ENCODE measurements around the gene SELPLG.
A peak's percentile ranks its signal among the peaks of the same experiment; 100 is the strongest.

- TF ChIP-seq CTCF (IDR thresholded peaks at IDR 0.05) (no peak), POLR2AphosphoS5 (IDR thresholded peaks at IDR 0.05) (peak in 1 of 3 donors; percentile 50), POLR2A (IDR thresholded peaks at IDR 0.05) (no peak)
Measured at GRCh38 chr12:108580531-108580930, 53.2 kb downstream of the SELPLG start.
